GM12891 (cell line): Measurements from ENCODE around the gene CALR.

Experiments
- DNase-seq: peaks from one replicate; pipeline ENCODE4 v3.0.0; 2011; ENCODE audit warnings: low spot score; ENCODE audit not compliant: insufficient read length
- FAIRE-seq: peaks from 2 replicates; lab custom pipeline; 2011; peaks lifted over from hg19 to GRCh38; lab: Jason Lieb, UNC
- PAX5 ChIP-seq: IDR thresholded peaks from 2 replicates; pipeline ENCODE4 v1.6.1; 2011; ENCODE audit warnings: low read length, moderate library complexity, mild to moderate bottlenecking; ENCODE audit not compliant: insufficient read depth, severe bottlenecking
- POLR2A ChIP-seq: IDR thresholded peaks from 2 replicates; pipeline ENCODE4 v1.6.1; 2011; ENCODE audit warnings: low read depth, low read length, control low read depth
- POLR2AphosphoS5 ChIP-seq: IDR thresholded peaks from 2 replicates; pipeline ENCODE4 v1.6.1; 2011; ENCODE audit warnings: low read depth, low read length, control low read depth
- POU2F2 ChIP-seq: IDR thresholded peaks from 2 replicates; pipeline ENCODE4 v1.6.1; 2011; ENCODE audit warnings: low read depth, mild to moderate bottlenecking, control low read depth, low read length, moderate library complexity
- SPI1 ChIP-seq: IDR thresholded peaks from 2 replicates; pipeline ENCODE4 v1.6.1; 2011; ENCODE audit warnings: low read depth, low read length, control low read depth
- TAF1 ChIP-seq: IDR thresholded peaks from 2 replicates; pipeline ENCODE4 v1.6.1; 2011; ENCODE audit warnings: low read depth, low read length, control low read depth

Gene CALR

GRCh38 chr19:12983542-12984142, 45.2 kb downstream of the CALR start:
- peak; percentile 90 for DNase-seq

DNA sequence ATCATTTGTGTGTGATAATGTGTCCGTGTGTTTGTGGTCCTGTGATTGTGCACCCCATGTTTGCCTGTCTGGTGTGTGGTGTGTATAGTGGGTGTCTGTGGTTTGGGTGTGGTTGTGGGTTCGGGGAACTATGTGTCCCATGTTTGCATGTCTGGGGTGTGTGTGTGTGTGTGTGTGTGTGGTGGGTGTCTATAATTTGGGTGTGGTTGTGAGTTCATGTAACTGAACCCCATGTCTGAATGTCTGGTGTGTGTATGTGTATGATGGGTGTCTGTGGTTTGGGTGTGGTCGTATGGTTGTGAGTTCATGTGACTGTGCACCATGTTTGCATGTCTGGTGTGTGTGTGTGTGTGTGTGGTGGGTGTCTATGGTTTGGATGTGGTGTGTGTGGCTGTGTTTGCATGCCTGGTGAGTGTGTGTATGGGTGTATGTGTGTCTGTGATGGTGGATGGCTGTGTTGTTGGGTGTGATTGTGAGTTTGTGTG, 45.8 kb downstream of the CALR start:
- DNase-seq (no peak), FAIRE-seq (peak; percentile 81)
- no peak for TF ChIP-seq POU2F2
- TF ChIP-seq TAF1 = no peak
- TF ChIP-seq PAX5 = no peak
- no peak for TF ChIP-seq POLR2AphosphoS5
- no peak for TF ChIP-seq SPI1
- no peak for TF ChIP-seq POLR2A

More at GRCh38 chr19:12983542-12984142, 45.2 kb downstream of the CALR start:
- TF ChIP-seq SPI1 = no peak
- no peak for TF ChIP-seq TAF1
- TF ChIP-seq POU2F2 = no peak
- TF ChIP-seq POLR2A = no peak
- peak; percentile 11 for TF ChIP-seq PAX5
- no peak for TF ChIP-seq POLR2AphosphoS5
- peak; percentile 98 for FAIRE-seq

GRCh38 chr19:12984683-12985048, 46.3 kb downstream of the CALR start:
- no peak for FAIRE-seq
- DNase-seq = no peak
- TF ChIP-seq POLR2A = no peak
- TF ChIP-seq POU2F2 = peak; percentile 95

GRCh38 chr19:12985049-12985776, 46.8 kb downstream of the CALR start:
- peak; percentile 62 for FAIRE-seq
- TF ChIP-seq POLR2A = no peak
- TF ChIP-seq POLR2AphosphoS5 = no peak
- no peak for TF ChIP-seq SPI1
- no peak for DNase-seq

DNA sequence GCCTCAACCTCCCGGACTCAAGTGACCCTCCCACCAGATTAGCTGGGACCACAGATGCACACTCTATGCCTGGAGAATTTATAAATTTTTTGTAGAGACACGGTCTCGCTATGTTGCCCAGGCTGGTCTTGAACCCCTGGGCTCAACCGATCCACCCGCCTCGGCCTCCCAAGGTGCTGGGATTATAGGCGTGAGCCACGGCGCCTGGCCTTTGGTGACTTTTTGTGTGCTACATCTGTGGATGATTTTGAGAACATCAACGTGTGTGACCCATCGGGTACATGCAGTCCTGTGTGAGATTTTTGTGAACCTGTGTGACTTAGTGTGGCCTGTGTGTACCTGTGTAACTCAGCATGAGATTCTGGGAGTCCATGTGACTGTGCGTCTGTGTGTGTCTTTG, 48.3 kb downstream of the CALR start:
- FAIRE-seq (no peak), DNase-seq (no peak)
- TF ChIP-seq SPI1 = no peak
- TF ChIP-seq POLR2AphosphoS5 = no peak
- no peak for TF ChIP-seq TAF1
- no peak for TF ChIP-seq POLR2A
- no peak for TF ChIP-seq PAX5
- TF ChIP-seq POU2F2 = no peak

GRCh38 chr19:12987190-12987589, 48.8 kb downstream of the CALR start:
- TF ChIP-seq POLR2AphosphoS5 (no peak), POU2F2 (no peak), PAX5 (no peak), TAF1 (no peak), POLR2A (no peak), SPI1 (no peak)
- no peak for FAIRE-seq
- DNase-seq = no peak

DNA sequence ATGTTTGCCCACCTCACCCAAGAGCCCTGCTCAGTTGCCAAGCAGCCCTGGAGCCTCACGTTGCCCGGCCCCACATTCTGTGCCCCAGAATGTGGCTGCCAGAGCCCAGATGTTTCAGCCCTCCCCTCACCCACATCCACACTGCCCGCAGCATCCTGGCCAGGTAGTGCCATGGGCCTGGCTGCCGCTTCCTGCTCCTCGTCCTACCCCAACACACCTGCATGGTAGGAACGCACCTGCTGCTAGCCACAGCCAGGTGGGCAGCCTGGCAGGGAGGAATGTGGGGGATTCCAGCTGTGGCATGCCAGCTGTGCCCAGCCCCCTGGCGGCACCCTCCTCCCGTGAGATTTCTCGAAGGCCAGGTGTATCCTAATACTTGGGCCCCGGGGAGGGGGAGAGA, 49.4 kb downstream of the CALR start:
- no peak for FAIRE-seq
- TF ChIP-seq POLR2AphosphoS5 (no peak), POU2F2 (no peak), TAF1 (no peak), POLR2A (no peak), PAX5 (no peak), SPI1 (no peak)
- DNase-seq = no peak

DNA sequence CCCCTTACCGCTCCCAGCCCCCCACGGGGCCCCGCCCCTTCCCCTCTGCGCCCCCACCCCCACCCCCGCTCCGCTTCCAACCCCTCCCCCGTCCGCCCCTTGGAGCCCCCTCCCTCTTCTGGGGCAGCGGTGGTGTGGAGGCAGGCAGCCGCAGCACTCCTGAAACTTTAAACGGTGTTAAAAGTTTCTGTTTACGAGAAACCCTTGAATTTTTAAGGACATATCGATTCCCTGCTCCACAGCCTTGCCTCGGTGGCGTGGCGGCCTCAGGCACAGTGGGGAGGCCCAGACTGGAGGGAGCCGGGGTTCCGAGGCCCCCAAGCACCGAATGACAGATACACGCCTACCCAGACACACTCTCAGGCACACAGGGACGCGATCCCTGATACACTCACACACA, 52.0 kb downstream of the CALR start:
- TF ChIP-seq TAF1 = no peak
- no peak for TF ChIP-seq SPI1
- no peak for TF ChIP-seq POU2F2
- TF ChIP-seq PAX5 = no peak
- TF ChIP-seq POLR2A = no peak
- TF ChIP-seq POLR2AphosphoS5 = no peak
- FAIRE-seq (no peak), DNase-seq (no peak)

- DNase-seq (no peak), FAIRE-seq (peak; percentile 65)
- TF ChIP-seq POLR2A = no peak
- no peak for TF ChIP-seq PAX5
- no peak for TF ChIP-seq POLR2AphosphoS5
- TF ChIP-seq SPI1 = no peak
- TF ChIP-seq POU2F2 = no peak
These were observed 52.4 kb downstream of the CALR start for GRCh38 chr19:12990853-12991252.

DNA sequence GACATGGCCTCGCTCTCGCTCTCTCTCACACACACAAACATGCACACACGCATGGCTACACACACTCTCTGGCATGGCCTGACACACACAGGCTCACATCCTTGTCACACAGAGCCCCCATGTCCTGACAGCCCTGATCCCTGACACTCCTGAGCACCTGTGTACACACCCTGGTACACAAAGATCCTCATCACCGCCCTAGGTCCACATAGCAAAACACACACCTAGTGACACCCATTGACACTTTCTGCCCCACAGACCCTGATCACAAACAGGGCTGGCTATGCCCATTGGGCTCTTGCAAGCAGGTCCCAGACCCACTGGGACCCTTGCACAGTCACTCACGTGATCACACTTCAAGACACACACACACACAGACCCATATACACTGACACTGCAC, 52.9 kb downstream of the CALR start:
- no peak for TF ChIP-seq POU2F2
- TF ChIP-seq PAX5 = no peak
- TF ChIP-seq SPI1 = no peak
- no peak for TF ChIP-seq TAF1
- no peak for TF ChIP-seq POLR2AphosphoS5
- TF ChIP-seq POLR2A = no peak
- DNase-seq = no peak
- FAIRE-seq = no peak
